ENCODE data around the gene ARID3B. TPM values are rescaled to one million over a fixed set of nuclear protein-coding genes. Genes with fewer than 3 reads are reported as not detected.

Gene ARID3B
- polyA plus RNA-seq, 1 of the 3 experiments (the other 2 are of a cell fraction): 3.0 TPM

- peaks cover 67% of the 10 kb centered on the region for H4K20me1 ChIP-seq (ENCODE audit: insufficient read depth)
- peaks cover 11% of the 10 kb centered on the region; the same call in 1 of the 2 replicates for H3K79me2 ChIP-seq (ENCODE audit: insufficient read depth)
- peaks cover 23% of the 10 kb centered on the region for H3F3A ChIP-seq (replicated peaks; ENCODE audit: insufficient read depth)
- H3K27ac ChIP-seq (ENCODE audit: low read depth in 2 of 2, low read length in 1 of 2): no peak overlapping the region
- H3K27me3 ChIP-seq (ENCODE audit: insufficient read depth): no peaks in the 10 kb centered on the region
- no peak overlapping the region for H2AFZ ChIP-seq (ENCODE audit: low read depth)
- no peak overlapping the region for H3K9ac ChIP-seq
- TF ChIP-seq RAD21 (IDR thresholded peaks at IDR 0.05; ENCODE audit: low read length) (no peak), EP300 (IDR thresholded peaks at IDR 0.05; ENCODE audit: borderline replicate concordance in 1 of 2, low read depth in 1 of 2, low read length in 1 of 2) (no peak), MAX (IDR thresholded peaks at IDR 0.05; ENCODE audit: low read depth) (no peak), CTCF (IDR thresholded peaks at IDR 0.05) (no peak), RXRA (IDR thresholded peaks at IDR 0.05; ENCODE audit: borderline replicate concordance, low read depth) (no peak), USF2 (IDR thresholded peaks at IDR 0.05; ENCODE audit: borderline replicate concordance, low read depth, low read length) (no peak), REST (IDR thresholded peaks at IDR 0.05; ENCODE audit: low read depth, low read length) (no peak), SMC3 (IDR thresholded peaks at IDR 0.05; ENCODE audit: low read depth, low read length) (no peak), ELF1 (IDR thresholded peaks at IDR 0.05) (no peak), RCOR1 (IDR thresholded peaks at IDR 0.05; ENCODE audit: low read length) (no peak), GABPA (IDR thresholded peaks at IDR 0.05; ENCODE audit: low read depth) (no peak), GATA2 (CRISPR knock-in tag; IDR thresholded peaks at IDR 0.05) (no peak), NFIC (IDR thresholded peaks at IDR 0.05; ENCODE audit: borderline replicate concordance) (no peak), MEF2A (IDR thresholded peaks at IDR 0.05; ENCODE audit: borderline replicate concordance, low read depth) (no peak), TAF1 (IDR thresholded peaks at IDR 0.05; ENCODE audit: borderline replicate concordance, low read depth, low read length) (no peak), FOSL2 (IDR thresholded peaks at IDR 0.05; ENCODE audit: borderline replicate concordance, low read depth) (no peak), SIN3A (IDR thresholded peaks at IDR 0.05; ENCODE audit: borderline replicate concordance, low read depth, low read length) (no peak), IRF3 (IDR thresholded peaks at IDR 0.05; ENCODE audit: low read depth, low read length) (no peak), ZBTB33 (IDR thresholded peaks at IDR 0.05; ENCODE audit: borderline replicate concordance, low read depth) (no peak)
- H3K4me2 ChIP-seq: no peak overlapping the region
- no peaks in the 10 kb centered on the region for H3K9me2 ChIP-seq
- DNase-seq: no peak
- H3K4me1 ChIP-seq (ENCODE audit: control insufficient read depth in 1 of 2, insufficient read depth in 2 of 2, low read depth in 1 of 2, low read length in 1 of 2): peaks cover 13 to 21% of the 10 kb centered on the region in 2 experiments
- CTCF ChIA-PET: interaction anchor here (1.6 kb wide), 1 partner anchor 84 kb away, joined by 3 read pairs; no protein-coding TSS in a partner anchor
- no peaks in the 10 kb centered on the region for H3K9me3 ChIP-seq
- H3K4me3 ChIP-seq (ENCODE audit: low read depth in 2 of 2, low read length in 1 of 2): no peak overlapping the region
- POLR2A ChIA-PET: no interaction called here
- H3K36me3 ChIP-seq (replicated peaks in 1 of 2; ENCODE audit: control insufficient read depth in 1 of 2, insufficient read depth in 2 of 2, low read length in 1 of 2): peaks cover 3 to 12% of the 10 kb centered on the region in 2 experiments
- 89% methylated on average over 3 of the region's 3 CpGs for WGBS (ENCODE audit: low lambda C conversion rate)
These were observed 6.6 kb downstream of the ARID3B start for GRCh38 chr15:74547616-74548015.

All from SK-N-SH (cell line).